IMR-90 (cell line): ENCODE data around the gene ULK1. TPM values are rescaled to one million over a fixed set of nuclear protein-coding genes. Genes with fewer than 3 reads are reported as not detected.

Experiments used
- ATAC-seq: fragments of 200-7000 bp; cut with Tn5 transposase; 2 replicates; pipeline ENCODE4 v1.9.1; 2020; ENCODE audit warnings: low read depth, mild to moderate bottlenecking, moderate library complexity
- Bru-seq: library from RNA; stranded (reverse); fragments of 400-500 nt; gene quantifications from one replicate; lab custom pipeline; 2021; lab: Mats Ljungman, UMichigan
- BruChase-seq, 2 experiments: library from RNA; stranded (reverse); fragments of 400-500 nt; gene quantifications; one replicate each; lab custom pipeline; 2021; lab: Mats Ljungman, UMichigan
- BruUV-seq: library from RNA; stranded (reverse); fragments of 400-500 nt; replicated peaks from 2 replicates; lab custom pipeline; 2021; lab: Mats Ljungman, UMichigan
- CTCF ChIA-PET: fragments of 300-600 bp; formaldehyde crosslinking; extraction: SDS; loops from one replicate; lab custom pipeline; 2021; ENCODE audit warnings: antibody characterized with exemption; lab: Yijun Ruan, JAX
- POLR2A ChIA-PET: fragments of 300-600 bp; sonication (Branson Sonifier 250); formaldehyde crosslinking; loops from one replicate; lab custom pipeline; 2022; ENCODE audit warnings: antibody characterized with exemption; ENCODE audit not compliant: unreplicated experiment; lab: Charles Lee
- DNase-seq: peaks from one replicate; pipeline ENCODE4 v3.0.0; 2013
- H2AFZ ChIP-seq: replicated peaks from 2 replicates; pipeline ENCODE3; 2013; ENCODE audit warnings: low read length, mild to moderate bottlenecking; ENCODE audit not compliant: poor library complexity
- H2AK5ac ChIP-seq: 2 replicates; pipeline ENCODE4 v1.6.1; 2013; ENCODE audit warnings: low read depth, low read length, inconsistent platforms
- H2AK9ac ChIP-seq: replicated peaks from 2 replicates; pipeline ENCODE3; 2013; ENCODE audit warnings: mild to moderate bottlenecking, low read depth, low read length, moderate library complexity; ENCODE audit not compliant: poor library complexity
- H2BK120ac ChIP-seq: 2 replicates; pipeline ENCODE4 v1.6.1; 2013; ENCODE audit warnings: low read depth, low read length, inconsistent platforms
- H2BK15ac ChIP-seq: 3 replicates; pipeline ENCODE4 v1.6.1; 2013; ENCODE audit warnings: low read depth, low read length, inconsistent platforms
- H2BK20ac ChIP-seq: 2 replicates; pipeline ENCODE4 v1.6.1; 2013; ENCODE audit warnings: low read depth, mild to moderate bottlenecking, inconsistent platforms, low read length, moderate library complexity
- H2BK5ac ChIP-seq: 2 replicates; pipeline ENCODE4 v1.6.1; 2013; ENCODE audit warnings: mild to moderate bottlenecking, low read depth, low read length, inconsistent platforms; ENCODE audit not compliant: poor library complexity, severe bottlenecking
- H3K14ac ChIP-seq: replicated peaks from 2 replicates; pipeline ENCODE4 v1.6.1; 2013; ENCODE audit warnings: low read depth, low read length, inconsistent platforms
- H3K18ac ChIP-seq: 2 replicates; pipeline ENCODE4 v1.6.1; 2013; ENCODE audit warnings: low read depth, low read length, control low read depth
- H3K23ac ChIP-seq: 2 replicates; pipeline ENCODE4 v1.6.1; 2013; ENCODE audit warnings: low read depth, low read length, inconsistent platforms
- H3K27ac ChIP-seq: 2 replicates; pipeline ENCODE4 v1.5.1; 2013; ENCODE audit warnings: mild to moderate bottlenecking, control low read depth, low read length; ENCODE audit not compliant: insufficient read depth
- H3K27me3 ChIP-seq: 2 replicates; pipeline ENCODE4 v1.6.1; 2013; ENCODE audit warnings: low read length; ENCODE audit not compliant: control insufficient read depth, insufficient read depth
- H3K36me3 ChIP-seq: 2 replicates; pipeline ENCODE4 v1.6.1; 2013; ENCODE audit warnings: low read length, mixed read lengths; ENCODE audit not compliant: control insufficient read depth, insufficient read depth
- H3K4ac ChIP-seq: 2 replicates; pipeline ENCODE4 v1.6.1; 2013; ENCODE audit warnings: low read depth, low read length, inconsistent platforms
- H3K4me1 ChIP-seq: 2 replicates; pipeline ENCODE4 v1.6.1; 2013; ENCODE audit warnings: low read length, mixed read lengths; ENCODE audit not compliant: control insufficient read depth, insufficient read depth
- H3K4me2 ChIP-seq: 2 replicates; pipeline ENCODE4 v1.6.1; 2013; ENCODE audit warnings: low read depth, mild to moderate bottlenecking, control low read depth, low read length, moderate library complexity
- H3K4me3 ChIP-seq: 2 replicates; pipeline ENCODE4 v1.5.1; 2013; ENCODE audit warnings: low read depth, mild to moderate bottlenecking, control low read depth, low read length, moderate library complexity; ENCODE audit not compliant: insufficient read depth
- H3K56ac ChIP-seq: 2 replicates; pipeline ENCODE4 v1.6.1; 2013; ENCODE audit warnings: low read length, inconsistent platforms; ENCODE audit not compliant: insufficient read depth; ENCODE audit errors: extremely low read depth
- H3K79me1 ChIP-seq, 2 experiments: 2 replicates each; pipeline ENCODE4 v1.6.1; 2013; ENCODE audit warnings: low read length in 2 of 2, inconsistent platforms in 1 of 2, low read depth in 1 of 2
- H3K9ac ChIP-seq: 2 replicates; pipeline ENCODE4 v1.6.1; 2013; ENCODE audit warnings: low read depth, low read length, control low read depth
- H3K9me1 ChIP-seq: 2 replicates; pipeline ENCODE4 v1.6.1; 2013; ENCODE audit warnings: low read length, inconsistent platforms; ENCODE audit not compliant: insufficient read depth
- H3K9me3 ChIP-seq: 2 replicates; pipeline ENCODE4 v1.6.1; 2013; ENCODE audit warnings: low read length; ENCODE audit not compliant: control insufficient read depth, insufficient read depth
- H4K20me1 ChIP-seq: 2 replicates; pipeline ENCODE4 v1.6.1; 2013; ENCODE audit warnings: low read length, inconsistent platforms; ENCODE audit not compliant: insufficient read depth
- H4K5ac ChIP-seq: 2 replicates; pipeline ENCODE4 v1.6.1; 2013; ENCODE audit warnings: mild to moderate bottlenecking, low read depth, low read length, control low read depth
- H4K8ac ChIP-seq, 2 experiments: 2 replicates each; pipeline ENCODE4 v1.6.1; 2013; ENCODE audit warnings: low read depth in 2 of 2, low read length in 2 of 2, control low read depth in 1 of 2, inconsistent platforms in 1 of 2
- H4K91ac ChIP-seq: 2 replicates; pipeline ENCODE4 v1.6.1; 2013; ENCODE audit warnings: low read depth, low read length, inconsistent platforms; ENCODE audit not compliant: insufficient read depth
- MAFK ChIP-seq: IDR thresholded peaks from 2 replicates; pipeline ENCODE4 v1.6.1; 2012; ENCODE audit warnings: low read depth, low read length, improper control_type of control experiment
- MAZ ChIP-seq: IDR thresholded peaks from 2 replicates; pipeline ENCODE4 v1.6.1; 2012; ENCODE audit warnings: low read depth, mild to moderate bottlenecking, low read length, improper control_type of control experiment, moderate library complexity, borderline replicate concordance
- MXI1 ChIP-seq: IDR thresholded peaks from 2 replicates; pipeline ENCODE4 v1.6.1; 2012; ENCODE audit warnings: low read depth, mild to moderate bottlenecking, low read length, moderate library complexity, borderline replicate concordance
- POLR2A ChIP-seq: IDR thresholded peaks from 2 replicates; pipeline ENCODE4 v1.6.1; 2012; ENCODE audit warnings: mild to moderate bottlenecking, low read depth, low read length
- WGBS, 2 experiments: methylation state at CpG; one replicate each; pipeline versions ENCODE4 v1.1.5 to v1.1.7; 2013; ENCODE audit warnings: missing lambda C conversion rate in 2 of 2; ENCODE audit not compliant: insufficient read length in 1 of 2; ENCODE audit errors: extremely low coverage in 2 of 2; 5-methylcytosine and 5-hydroxymethylcytosine counted together
- dilution Hi-C: fragments of 300-500 bp; cut with HindIII; formaldehyde crosslinking; loops from one replicate; pipeline ENCODE4 v1.14.3; 2018; ENCODE audit warnings: low sequenced_read_pairs; ENCODE audit not compliant: unreplicated experiment
- in situ Hi-C: fragments of 300-500 bp; cut with MboI; formaldehyde crosslinking; loops from 3 replicates; pipeline ENCODE4 v1.14.3; 2019; ENCODE audit warnings: low sequenced_read_pairs, inconsistent platforms, mixed read lengths
- intact Hi-C: fragments of 100-400 bp; cut with micrococcal nuclease; formaldehyde crosslinking; loops from 2 replicates; pipeline ENCODE4 v1.10.0; 2022
- long read RNA-seq: library from polyadenylated mRNA; unstranded; transcript quantifications from one replicate; pipeline ENCODE4 v2.0.0, GENCODE V29; 2021; ENCODE audit not compliant: unreplicated experiment
- polyA plus RNA-seq, 3 experiments: library from polyadenylated mRNA; depleted of rRNA; stranded (reverse); fragments of >200 nt; gene quantifications; 2 replicates each; pipeline ENCODE4 v1.2.3, GENCODE V29; 2012; ENCODE audit warnings: low replicate concordance in 1 of 3
- total RNA-seq: library from RNA; depleted of rRNA; stranded (reverse); fragments of >200 nt; gene quantifications from 2 replicates; pipeline ENCODE4 v1.2.3, GENCODE V29; 2012; rRNA removed

Gene ULK1
- total RNA-seq (1.8 and 1.9 TPM in 2 replicates), polyA plus RNA-seq (2012; rRNA removed) (19.2 and 20.0 TPM in 2 replicates), Bru-seq, nascent RNA (percentile 63 among the genes with signal in this experiment), BruChase-seq, experiment 1, labeled RNA remaining after a 6-hour chase (percentile 75 among the genes with signal in this experiment), BruChase-seq, experiment 2, labeled RNA remaining after a 2-hour chase (percentile 73 among the genes with signal in this experiment)
- 7.8 and 17.2 TPM in 2 replicates for polyA plus RNA-seq (2012; cell fraction: cytosol; rRNA removed)
- 80.3 and 166 TPM in 2 replicates for polyA plus RNA-seq (2012; cell fraction: nucleus; rRNA removed; ENCODE audit: low replicate concordance)
- long read RNA-seq, partial matches to known transcripts: 58 of 61 reads
- long read RNA-seq, other reads (novel, unspliced or antisense): 1 of 61 reads

DNA sequence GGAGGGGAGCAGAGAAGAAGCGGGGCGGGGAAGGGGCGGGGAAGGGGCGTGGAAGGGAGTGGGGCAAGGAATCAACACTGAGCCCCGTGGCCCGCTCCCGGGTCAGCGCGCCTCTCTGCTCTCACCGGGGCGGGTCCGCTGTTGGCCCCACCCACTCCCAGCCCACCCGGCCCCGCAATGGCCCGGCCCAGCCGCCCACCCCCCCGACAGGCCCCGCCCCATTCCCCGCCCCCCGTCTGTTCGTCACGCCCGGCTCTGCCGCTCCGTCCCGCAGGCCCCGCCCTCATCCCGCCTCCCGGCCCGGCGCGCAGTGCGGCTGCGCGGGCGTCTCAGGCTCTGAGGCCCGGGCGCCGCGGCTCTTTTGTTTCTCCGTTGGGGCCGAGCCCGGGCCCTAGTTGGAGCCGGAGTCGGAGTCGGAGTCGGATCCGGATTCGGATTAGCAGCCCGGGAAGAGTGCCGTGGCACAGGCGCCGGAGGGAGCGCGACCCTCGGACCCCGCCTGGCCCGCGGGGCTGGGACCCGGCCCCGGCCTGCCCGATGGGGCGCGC is at the start of gene ULK1:
Gene ULK1, plus strand, starts transcription at position 310 of the 548 bp plus-strand sequence. CDS start 380 bp downstream, outside the sequence.
- Histone ChIP-seq H3K9ac (peak within 1 kb of the TSS; percentile 67), H3K27ac (peak within 1 kb of the TSS; percentile 56), H2AK9ac (peak within 1 kb of the TSS; percentile 96), H2AFZ (peak within 1 kb of the TSS; percentile 93), H2BK5ac (peak within 1 kb of the TSS; percentile 16), H3K9me1 (0 out of 2 replicates have a peak, but pooled peaks cover 6% of the 10 kb centered on the region), H3K4me1 (peaks cover 10% of the 10 kb centered on the region), H2AK5ac (peak within 1 kb of the TSS; percentile 25; the same call in 1 of the 2 replicates), H2BK15ac (no peak within 1 kb of the TSS), H2BK20ac (no peak within 1 kb of the TSS), H3K4me3 (peak within 1 kb of the TSS; percentile 59), H3K14ac (peak within 1 kb of the TSS; percentile 62), H4K5ac (no peak within 1 kb of the TSS), H2BK120ac (no peak within 1 kb of the TSS), H3K56ac (peak within 1 kb of the TSS; percentile 30; the same call in 1 of the 2 replicates), H3K4ac (peak within 1 kb of the TSS; percentile 38), H3K27me3 (peaks cover 3% of the 10 kb centered on the region), H3K79me1 (peaks cover 7 to 33% of the 10 kb centered on the region in 2 experiments), H3K18ac (no peak within 1 kb of the TSS), H4K91ac (no peak within 1 kb of the TSS), H3K36me3 (peaks cover 13% of the 10 kb centered on the region; the same call in 1 of the 2 replicates), H4K20me1 (peaks cover 21% of the 10 kb centered on the region), H3K23ac (peak within 1 kb of the TSS; percentile 65), H3K4me2 (peak within 1 kb of the TSS; percentile 98), H3K9me3 (no peaks in the 10 kb centered on the region), H4K8ac (peak within 1 kb of the TSS in 1 of 2 experiments; percentile 75; a peak in 2 of 4 replicates)
- ChIA-PET CTCF (no interaction called here), POLR2A (no interaction called here)
- no peak for TF ChIP-seq MAFK
- no peak for TF ChIP-seq MXI1
- TF ChIP-seq MAZ: peak; percentile 88; the same call in 1 of the 2 replicates
- TF ChIP-seq POLR2A: peak; percentile 94
- dilution Hi-C loops: no loop called here
- ATAC-seq: peak; percentile 82
- in situ Hi-C loops: no loop called here
- BruUV-seq: no TSS peak
- peak; percentile 80 for DNase-seq
- intact Hi-C loops: no loop called here
- WGBS, 2 experiments: 0% methylated on average over 12 of the region's 64 CpGs; no CpG with 5 or more reads in 1 of the 2 experiments
